Left ventricle myocardium inferior (tissue), 1 donor: ENCODE data around the gene INPPL1. TPM values are rescaled to one million over a fixed set of nuclear protein-coding genes. Genes with fewer than 3 reads are reported as not detected.

Experiments
- DNase-seq: peaks from one replicate; pipeline ENCODE4 v3.0.0-alpha.2; 2020
- H3K27ac ChIP-seq: fragments of 200-600 bp; replicated peaks from 2 replicates; pipeline ENCODE4 v1.8.0; 2021
- H3K27me3 ChIP-seq: fragments of 200-600 bp; 2 replicates; pipeline ENCODE4 v1.8.0; 2021; ENCODE audit warnings: low read depth
- H3K36me3 ChIP-seq: fragments of 200-600 bp; 2 replicates; pipeline ENCODE4 v1.8.0; 2021
- H3K4me1 ChIP-seq: fragments of 200-600 bp; 2 replicates; pipeline ENCODE4 v1.8.0; 2021
- H3K4me3 ChIP-seq: fragments of 200-600 bp; 2 replicates; pipeline ENCODE4 v1.8.0; 2021; ENCODE audit warnings: mild to moderate bottlenecking, moderate library complexity
- H3K9me3 ChIP-seq: fragments of 200-600 bp; replicated peaks from 2 replicates; pipeline ENCODE4 v1.8.0; 2021
- intact Hi-C: fragments of 100-400 bp; cut with micrococcal nuclease; formaldehyde crosslinking; loops from one replicate; pipeline ENCODE4 v1.11.0; 2022
- total RNA-seq: library from RNA; stranded (reverse); fragmentation: NEBNext Ultra II Directional; extraction: Animal tissue kit (Norgen Biotek cat#: 25700); gene quantifications from one replicate; pipeline ENCODE4 v1.2.1, GENCODE V29; 2021
- TF ChIP-seq, protein P1 (sequence below): fragments of 200-600 bp; IDR thresholded peaks from 2 replicates; pipeline ENCODE4 v1.8.0; 2021; ENCODE audit warnings: antibody characterized with exemption, mild to moderate bottlenecking, borderline replicate concordance
- donor health status: DM: no; HTN: yes; CAD: no; lungs with severe emphysema.

Gene INPPL1
- total RNA-seq, 1 donor from 2014 or later, result 115 TPM

DNA sequence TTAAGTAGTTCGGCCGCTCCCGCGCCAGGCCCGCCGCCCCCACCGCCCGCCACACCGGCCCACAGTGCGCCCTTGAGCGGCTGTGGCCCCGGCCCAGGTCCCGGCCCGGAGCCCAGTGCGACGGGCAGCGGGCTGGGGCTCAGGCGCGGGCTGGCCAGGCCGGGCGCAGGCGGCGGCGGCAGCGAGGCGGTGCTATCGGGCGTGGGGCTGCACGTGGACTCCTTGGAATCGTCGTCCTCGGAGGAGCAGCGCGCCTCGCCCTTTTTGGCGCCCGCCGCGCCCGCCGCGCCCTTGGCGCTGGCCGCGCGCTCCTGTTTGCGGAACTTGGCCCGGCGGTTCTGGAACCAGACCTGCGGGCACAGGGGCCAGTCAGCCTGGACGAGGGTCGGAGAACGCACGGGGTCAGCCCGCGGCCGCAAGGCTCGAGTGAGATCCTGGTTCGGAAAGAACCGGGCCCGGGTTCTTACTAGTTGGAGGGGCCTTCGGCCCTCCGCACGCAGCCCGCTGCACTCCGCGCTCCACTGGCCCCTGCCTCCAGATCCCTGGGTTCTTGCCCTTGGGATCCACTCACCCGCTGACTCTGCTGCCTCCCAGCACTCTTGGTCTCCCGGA is 15.4 kb downstream of the INPPL1 start:
- intact Hi-C loops, result no loop called here
- H3K9me3 ChIP-seq, result no peaks in the 10 kb centered on the region
- H3K4me3 ChIP-seq, result peak overlapping the region; percentile 66
- H3K27ac ChIP-seq, result peak overlapping the region; percentile 63
- H3K27me3 ChIP-seq, result peaks cover 51% of the 10 kb centered on the region
- peak; percentile 65 for DNase-seq
- H3K4me1 ChIP-seq, result peaks cover 68% of the 10 kb centered on the region
- TF ChIP-seq, protein P1, sequence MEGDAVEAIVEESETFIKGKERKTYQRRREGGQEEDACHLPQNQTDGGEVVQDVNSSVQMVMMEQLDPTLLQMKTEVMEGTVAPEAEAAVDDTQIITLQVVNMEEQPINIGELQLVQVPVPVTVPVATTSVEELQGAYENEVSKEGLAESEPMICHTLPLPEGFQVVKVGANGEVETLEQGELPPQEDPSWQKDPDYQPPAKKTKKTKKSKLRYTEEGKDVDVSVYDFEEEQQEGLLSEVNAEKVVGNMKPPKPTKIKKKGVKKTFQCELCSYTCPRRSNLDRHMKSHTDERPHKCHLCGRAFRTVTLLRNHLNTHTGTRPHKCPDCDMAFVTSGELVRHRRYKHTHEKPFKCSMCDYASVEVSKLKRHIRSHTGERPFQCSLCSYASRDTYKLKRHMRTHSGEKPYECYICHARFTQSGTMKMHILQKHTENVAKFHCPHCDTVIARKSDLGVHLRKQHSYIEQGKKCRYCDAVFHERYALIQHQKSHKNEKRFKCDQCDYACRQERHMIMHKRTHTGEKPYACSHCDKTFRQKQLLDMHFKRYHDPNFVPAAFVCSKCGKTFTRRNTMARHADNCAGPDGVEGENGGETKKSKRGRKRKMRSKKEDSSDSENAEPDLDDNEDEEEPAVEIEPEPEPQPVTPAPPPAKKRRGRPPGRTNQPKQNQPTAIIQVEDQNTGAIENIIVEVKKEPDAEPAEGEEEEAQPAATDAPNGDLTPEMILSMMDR, result peak; percentile 36
- H3K36me3 ChIP-seq, result peaks cover 30% of the 10 kb centered on the region

DNA sequence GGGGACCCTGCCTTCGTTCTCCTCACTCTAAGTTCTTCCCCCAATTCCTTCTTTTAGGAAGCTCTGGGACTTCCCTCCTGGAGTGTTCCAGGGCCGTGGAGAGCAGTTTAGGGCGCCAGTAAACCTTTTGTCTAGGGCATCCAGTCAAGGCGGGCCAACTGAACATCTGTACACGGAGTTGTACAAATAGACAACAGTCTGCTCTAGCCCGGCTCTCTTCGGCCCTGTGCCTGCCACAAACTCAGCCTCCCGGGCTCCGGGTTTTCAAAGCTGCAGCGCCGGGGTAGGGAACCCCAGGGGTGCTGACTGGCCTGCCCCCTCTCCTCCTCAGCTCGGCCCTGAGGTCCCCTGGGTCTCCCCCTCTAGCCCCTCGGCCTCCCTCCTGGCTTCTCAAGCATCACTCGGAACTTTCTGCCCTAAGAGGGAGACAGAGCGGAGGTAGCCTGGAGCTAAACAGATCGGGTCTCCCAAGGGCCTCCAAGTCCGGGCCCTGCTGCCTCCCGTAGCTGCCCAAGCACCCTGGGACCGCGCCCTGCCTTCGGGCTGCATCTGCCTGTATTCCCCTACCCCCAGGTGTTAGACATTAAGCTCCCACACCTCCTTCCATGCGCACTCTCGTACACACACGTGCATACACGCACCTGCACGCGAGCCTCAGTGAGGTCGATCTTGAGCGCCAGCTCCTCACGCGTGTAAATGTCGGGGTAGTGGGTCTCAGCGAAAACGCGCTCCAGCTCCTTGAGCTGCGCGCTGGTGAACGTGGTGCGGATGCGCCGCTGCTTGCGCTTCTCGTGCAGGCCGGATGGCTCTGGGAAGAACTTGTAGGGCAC is 16.1 kb downstream of the INPPL1 start:
- peaks cover 61% of the 10 kb centered on the region for H3K4me1 ChIP-seq
- DNase-seq, result no peak
- peaks cover 58% of the 10 kb centered on the region for H3K27me3 ChIP-seq
- TF ChIP-seq, protein P1, result no peak
- H3K4me3 ChIP-seq, result peak overlapping the region; percentile 66
- intact Hi-C loops, result no loop called here
- peaks cover 22% of the 10 kb centered on the region for H3K36me3 ChIP-seq
- H3K27ac ChIP-seq, result peak overlapping the region; percentile 63
- H3K9me3 ChIP-seq, result no peaks in the 10 kb centered on the region

DNA sequence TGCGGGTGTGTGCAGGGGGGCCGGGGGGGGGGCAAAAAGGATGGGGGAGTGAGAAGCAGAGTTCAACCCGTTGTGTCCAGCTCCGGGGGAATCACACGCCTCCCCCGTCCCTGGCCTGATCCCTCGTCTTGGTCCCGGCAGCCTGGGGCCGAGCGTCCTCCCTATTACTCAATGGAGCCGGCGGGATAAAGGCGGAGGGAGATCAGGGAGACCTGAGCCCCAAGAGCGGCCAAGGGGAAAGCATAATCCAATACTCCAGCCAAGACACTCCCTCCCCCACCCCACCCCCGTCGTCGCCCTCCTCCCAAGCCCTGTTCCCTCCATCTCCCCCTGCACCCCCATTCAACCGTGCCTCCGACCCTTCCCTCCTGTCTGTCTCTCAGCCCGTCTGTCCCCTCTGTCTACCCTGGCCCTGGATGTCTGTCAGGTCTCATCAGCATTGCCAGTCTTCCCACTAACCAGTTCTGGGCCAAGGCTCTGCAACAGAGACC is 16.8 kb downstream of the INPPL1 start:
- peaks cover 55% of the 10 kb centered on the region for H3K4me1 ChIP-seq
- intact Hi-C loops, result no loop called here
- H3K27ac ChIP-seq, result no peak overlapping the region
- peaks cover 65% of the 10 kb centered on the region for H3K27me3 ChIP-seq
- peaks cover 16% of the 10 kb centered on the region for H3K36me3 ChIP-seq
- H3K9me3 ChIP-seq, result no peaks in the 10 kb centered on the region
- DNase-seq, result no peak
- TF ChIP-seq, protein P1, result no peak
- H3K4me3 ChIP-seq, result no peak overlapping the region

DNA sequence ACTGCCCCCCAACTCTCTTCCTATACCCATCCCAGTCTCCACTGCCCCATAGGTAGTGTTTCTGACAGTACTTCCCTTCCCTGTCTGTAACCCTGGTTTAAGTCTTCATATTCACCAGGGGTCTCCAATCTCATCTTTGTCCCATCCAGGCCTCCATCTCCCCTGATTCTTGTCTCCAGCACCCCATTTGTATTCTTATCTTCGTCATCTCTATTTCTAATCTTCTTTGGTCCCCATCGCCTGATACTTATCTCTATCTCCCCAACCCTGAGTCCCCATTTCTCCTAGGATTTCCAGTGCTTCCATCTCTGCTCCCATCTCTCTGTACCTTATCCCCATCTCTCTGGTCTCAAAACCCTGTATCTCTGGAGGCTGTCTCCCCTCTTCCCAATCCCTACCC is 17.6 kb downstream of the INPPL1 start:
- Histone ChIP-seq H3K4me3 (no peak overlapping the region), H3K36me3 (peaks cover 8% of the 10 kb centered on the region), H3K27me3 (peaks cover 73% of the 10 kb centered on the region), H3K9me3 (no peaks in the 10 kb centered on the region), H3K4me1 (peaks cover 50% of the 10 kb centered on the region), H3K27ac (no peak overlapping the region)
- TF ChIP-seq, protein P1, result no peak
- intact Hi-C loops, result no loop called here
- DNase-seq, result no peak

DNA sequence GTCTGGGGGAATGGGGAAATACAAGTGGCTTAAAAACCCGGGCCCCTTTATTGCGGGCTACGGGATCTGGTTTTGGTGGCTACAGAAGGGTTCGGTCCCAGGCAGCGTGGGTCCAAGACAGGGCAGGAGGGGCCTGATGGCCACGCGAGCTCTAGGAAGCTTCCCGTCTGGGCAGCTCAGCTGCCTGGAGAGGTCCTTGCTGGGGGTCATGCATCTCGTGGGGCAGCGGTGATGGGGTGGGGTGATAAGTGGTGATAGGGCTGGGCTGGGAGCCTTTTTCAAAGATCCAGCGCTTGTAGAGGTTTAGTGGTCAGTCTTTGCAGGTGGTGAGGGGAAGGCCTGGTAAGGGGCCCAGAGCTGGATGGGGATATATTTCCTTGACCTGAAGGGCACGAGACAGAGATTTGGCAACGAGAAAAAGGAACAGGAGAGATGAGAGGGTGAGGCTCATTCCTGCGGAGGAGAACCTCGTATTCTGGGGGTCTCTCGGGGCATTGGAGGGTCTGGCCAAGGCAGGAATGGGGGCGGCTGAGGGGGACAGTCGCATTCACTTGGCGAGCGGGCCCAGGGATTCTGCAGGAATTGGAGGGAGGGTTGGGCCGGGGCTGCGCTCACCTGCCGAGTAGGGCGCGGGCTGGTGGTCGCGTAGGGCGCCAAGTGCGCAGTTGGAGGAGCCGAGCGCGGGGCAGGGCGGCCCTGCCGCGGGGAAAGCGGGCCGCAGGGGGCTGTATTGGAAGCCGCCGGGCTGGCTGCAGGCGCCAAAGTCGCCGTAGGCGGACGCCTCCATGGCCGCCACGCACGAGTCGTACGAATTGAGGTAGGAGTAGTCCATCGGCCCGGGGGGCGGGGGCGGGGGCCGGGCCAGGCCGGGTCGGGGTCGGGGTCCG is 18.8 kb downstream of the INPPL1 start:
- TF ChIP-seq, protein P1, result no peak
- intact Hi-C loops, result no loop called here
- no peaks in the 10 kb centered on the region for H3K9me3 ChIP-seq
- DNase-seq, result no peak
- H3K4me3 ChIP-seq, result peak overlapping the region; percentile 52
- H3K36me3 ChIP-seq, result no peaks in the 10 kb centered on the region
- H3K4me1 ChIP-seq, result peaks cover 38% of the 10 kb centered on the region
- no peak overlapping the region for H3K27ac ChIP-seq
- peaks cover 85% of the 10 kb centered on the region for H3K27me3 ChIP-seq
